Activated CD8-positive, alpha-beta memory T cell treated with anti-CD3 and anti-CD28 coated beads, Interleukin-2, amount 50 U/mL, for 24 hours (primary cell): ENCODE results near the gene MLXIPL.
"Not testable (repeated sequence)": the region's sequence is repeated elsewhere in the genome, so short reads cannot be mapped to it uniquely, and the experiment has no call there.

Experiments used
- DNase-seq: peaks from one replicate; pipeline ENCODE4 v3.0.0-alpha.2; 2020; ENCODE audit errors: extremely low read depth

MLXIPL gene, protein sequence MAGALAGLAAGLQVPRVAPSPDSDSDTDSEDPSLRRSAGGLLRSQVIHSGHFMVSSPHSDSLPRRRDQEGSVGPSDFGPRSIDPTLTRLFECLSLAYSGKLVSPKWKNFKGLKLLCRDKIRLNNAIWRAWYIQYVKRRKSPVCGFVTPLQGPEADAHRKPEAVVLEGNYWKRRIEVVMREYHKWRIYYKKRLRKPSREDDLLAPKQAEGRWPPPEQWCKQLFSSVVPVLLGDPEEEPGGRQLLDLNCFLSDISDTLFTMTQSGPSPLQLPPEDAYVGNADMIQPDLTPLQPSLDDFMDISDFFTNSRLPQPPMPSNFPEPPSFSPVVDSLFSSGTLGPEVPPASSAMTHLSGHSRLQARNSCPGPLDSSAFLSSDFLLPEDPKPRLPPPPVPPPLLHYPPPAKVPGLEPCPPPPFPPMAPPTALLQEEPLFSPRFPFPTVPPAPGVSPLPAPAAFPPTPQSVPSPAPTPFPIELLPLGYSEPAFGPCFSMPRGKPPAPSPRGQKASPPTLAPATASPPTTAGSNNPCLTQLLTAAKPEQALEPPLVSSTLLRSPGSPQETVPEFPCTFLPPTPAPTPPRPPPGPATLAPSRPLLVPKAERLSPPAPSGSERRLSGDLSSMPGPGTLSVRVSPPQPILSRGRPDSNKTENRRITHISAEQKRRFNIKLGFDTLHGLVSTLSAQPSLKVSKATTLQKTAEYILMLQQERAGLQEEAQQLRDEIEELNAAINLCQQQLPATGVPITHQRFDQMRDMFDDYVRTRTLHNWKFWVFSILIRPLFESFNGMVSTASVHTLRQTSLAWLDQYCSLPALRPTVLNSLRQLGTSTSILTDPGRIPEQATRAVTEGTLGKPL

DNA sequence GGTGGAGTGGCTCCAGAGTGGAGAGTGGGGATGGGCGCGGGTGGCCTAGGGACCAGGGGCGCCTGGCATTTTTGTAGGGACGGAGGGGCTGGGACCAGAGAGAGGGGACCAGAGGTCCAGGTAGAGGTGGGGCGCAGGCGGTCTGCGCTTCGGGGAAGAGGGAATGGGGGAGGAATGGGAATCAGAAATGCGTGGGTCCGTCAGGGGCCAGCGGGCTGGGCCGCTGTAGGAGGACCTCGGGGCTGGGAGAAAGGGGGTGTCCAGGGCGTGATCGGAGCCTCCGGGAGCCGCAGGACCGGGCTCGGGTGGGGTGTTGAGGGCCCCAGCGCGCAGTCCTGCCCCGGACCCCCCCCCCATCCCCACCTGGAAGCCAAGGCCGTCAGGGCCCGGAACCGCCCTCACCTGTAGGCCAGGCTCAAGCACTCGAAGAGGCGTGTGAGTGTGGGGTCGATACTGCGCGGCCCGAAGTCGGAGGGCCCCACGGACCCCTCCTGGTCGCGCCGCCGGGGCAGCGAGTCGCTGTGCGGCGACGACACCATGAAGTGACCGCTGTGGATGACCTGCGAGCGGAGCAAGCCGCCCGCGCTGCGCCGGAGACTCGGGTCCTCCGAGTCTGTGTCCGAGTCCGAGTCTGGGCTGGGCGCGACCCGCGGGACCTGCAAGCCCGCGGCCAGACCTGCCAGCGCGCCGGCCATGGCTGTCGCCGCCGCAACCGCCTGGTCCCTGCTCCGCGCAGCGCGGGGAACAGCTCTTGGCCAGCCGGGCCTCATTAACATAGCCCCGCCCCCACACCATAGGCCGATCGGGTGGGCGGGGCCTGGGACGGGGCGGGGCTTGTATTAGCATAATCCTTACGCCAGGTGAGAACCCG is at the start of gene MLXIPL:
TSS of gene MLXIPL (minus strand) at position 725 of the 871 bp plus-strand sequence. CDS start at position 695, 30 bp downstream.
- DNase-seq = no peak

DNA sequence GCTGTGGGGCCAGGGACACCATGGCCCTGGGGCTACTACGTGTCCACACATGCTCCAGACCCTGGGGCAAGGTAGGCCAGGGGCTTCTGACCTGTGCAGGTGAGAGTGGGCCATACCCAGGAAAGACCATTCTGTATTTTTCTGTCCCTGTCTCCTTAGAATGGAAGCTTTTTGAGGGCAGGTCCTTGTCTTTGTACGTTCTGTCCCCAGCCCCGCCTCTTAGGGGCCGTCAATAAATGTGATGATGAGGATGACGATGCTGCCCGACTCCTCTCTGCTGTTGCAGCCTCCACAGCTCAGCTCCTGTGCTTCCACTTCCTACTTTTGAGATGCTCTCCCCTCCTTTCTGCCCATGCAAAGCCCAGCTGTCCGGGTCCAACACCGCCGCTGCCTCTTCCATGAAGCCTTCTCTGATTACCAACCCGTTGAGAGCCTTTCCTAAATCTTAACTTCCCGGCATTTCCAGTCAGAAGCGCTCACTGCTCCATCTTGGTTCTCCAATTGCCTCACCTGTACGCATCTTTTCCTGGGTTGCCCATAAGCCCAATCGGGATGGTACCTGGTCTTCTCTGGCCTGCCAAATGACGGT is 47.6 kb upstream of the MLXIPL start:
- no peak for DNase-seq

GRCh38 chr7:73671322-73671661 is 47.0 kb upstream of the MLXIPL start:
- DNase-seq = no peak

- no peak for DNase-seq
These were observed 45.6 kb upstream of the MLXIPL start for GRCh38 chr7:73669858-73670385.

DNA sequence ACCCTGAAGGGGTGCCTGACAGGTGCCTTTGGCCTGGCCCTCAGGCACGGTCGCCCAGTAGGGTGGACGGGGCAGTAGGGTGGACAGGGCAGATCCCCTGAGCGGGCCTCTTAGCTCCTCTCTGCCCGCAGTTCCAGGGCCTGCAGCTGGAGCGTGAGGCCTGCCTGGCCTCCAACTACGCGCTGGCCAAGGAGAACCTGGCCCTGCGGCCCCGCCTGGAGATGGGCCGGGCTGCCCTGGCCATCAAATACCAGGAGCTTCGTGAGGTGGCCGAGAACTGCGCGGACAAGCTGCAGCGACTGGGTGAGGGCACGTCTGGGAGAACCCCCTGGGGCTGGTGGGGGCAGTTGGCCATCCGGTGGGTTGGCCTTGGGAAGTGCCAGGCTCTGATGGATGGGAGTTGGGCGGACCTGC is 45.0 kb upstream of the MLXIPL start:
- DNase-seq = no peak

- DNase-seq = no peak
These were observed 44.5 kb upstream of the MLXIPL start for GRCh38 chr7:73668886-73669230.

DNA sequence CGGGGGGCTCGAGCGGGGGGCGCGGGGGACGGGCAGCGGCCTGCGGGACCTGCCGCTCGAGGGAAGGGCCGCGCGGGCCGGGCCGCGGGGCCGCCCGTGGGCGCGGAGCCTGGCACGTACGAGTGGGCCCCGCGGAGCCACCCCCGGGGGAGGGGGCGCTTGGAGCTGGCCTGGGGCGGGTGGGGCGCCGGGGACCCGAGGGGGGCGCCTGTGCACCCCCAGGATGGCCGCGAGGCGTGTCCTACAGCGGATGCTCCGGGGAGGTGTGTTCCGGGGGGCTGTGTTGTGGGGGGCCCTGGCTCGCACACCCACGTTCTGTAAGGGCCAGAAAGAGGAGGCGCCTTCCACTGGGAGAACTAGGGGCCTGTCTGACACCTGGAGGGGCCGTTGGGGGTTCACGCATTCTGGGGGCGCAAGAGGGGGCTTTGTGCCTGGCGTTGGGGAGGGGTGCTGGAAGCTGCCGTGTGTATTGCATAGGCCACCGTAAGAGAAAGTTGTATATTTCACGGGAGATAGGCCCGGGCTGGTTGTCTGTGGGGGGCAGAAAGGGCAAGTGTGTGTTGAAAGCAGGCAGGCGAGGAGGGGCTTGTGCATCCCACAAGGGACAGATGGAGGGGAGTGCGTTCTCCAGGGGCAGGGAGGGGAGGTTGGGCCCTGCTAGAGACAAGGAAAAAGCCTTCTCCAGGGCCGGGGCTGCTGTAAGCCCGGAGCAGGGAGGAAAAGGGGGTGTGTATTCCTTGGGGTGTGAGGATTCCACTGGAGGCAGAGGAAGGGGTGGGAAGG is 44.0 kb upstream of the MLXIPL start:
- DNase-seq = no peak

GRCh38 chr7:73667344-73668102 is 43.2 kb upstream of the MLXIPL start, which contains the start of gene VPS37D:
Gene VPS37D, plus strand, starts transcription at chr7:73667831. Its CDS starts 128 bp downstream, at chr7:73667959.
- peak; percentile 70 for DNase-seq

DNA sequence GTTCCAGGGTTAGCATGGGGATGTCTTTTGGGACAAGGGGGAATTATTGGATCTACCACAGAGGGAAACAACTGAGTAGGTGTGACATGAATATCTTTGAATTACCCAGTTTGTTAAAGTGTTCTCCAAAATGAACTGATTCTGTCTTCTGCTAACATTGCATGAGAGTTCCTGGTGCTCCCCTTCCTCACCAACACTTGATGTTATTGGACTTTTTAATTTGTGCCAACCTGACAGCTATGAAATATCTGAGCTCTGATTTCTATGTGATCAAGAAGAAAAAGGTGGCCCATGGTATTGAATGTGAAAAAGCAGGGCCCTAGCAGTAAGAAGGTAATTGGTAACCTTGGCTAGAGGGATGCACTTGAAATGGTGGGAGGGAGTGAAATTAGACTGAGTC is 38.7 kb upstream of the MLXIPL start:
- DNase-seq = no peak

DNA sequence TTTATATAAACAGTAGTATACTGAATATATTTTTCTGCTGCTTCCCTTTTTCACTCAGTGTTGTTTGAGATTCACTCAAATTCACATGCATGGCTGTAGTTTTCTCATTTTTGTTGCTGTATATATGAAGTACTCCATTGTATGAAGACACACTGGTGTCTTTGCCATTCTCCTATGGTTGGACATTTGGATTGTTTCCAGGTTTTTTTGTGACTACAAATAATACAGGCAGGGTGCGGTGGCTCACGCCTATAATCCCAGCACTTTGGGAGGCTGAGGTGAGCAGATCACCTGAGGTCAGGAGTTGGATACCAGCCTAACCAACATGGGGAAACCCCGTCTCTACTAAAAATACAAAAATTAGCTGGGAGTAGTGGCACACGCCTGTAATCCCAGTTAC is 36.3 kb upstream of the MLXIPL start:
- not testable (repeated sequence) for DNase-seq

DNA sequence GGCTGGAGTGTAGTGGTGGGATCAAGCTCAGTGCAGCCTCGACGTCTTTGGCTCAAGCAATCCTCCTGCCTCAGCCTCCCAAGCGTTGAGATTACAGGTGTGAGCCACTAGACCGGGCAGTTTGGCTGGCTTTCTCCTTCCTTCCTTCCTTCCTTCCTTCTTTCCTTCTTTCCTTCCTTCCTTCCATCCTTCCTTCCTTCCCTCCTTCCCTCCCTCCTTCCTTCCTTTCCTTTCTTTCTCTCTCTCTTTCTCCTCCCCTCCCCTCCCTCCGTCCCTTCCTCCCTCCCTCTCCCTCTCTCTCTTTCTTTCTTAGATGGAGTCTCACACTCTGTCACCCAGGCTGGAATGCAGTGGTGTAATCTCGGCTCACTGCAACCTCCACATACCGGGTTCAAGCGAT is 35.7 kb upstream of the MLXIPL start:
- DNase-seq = no peak

DNA sequence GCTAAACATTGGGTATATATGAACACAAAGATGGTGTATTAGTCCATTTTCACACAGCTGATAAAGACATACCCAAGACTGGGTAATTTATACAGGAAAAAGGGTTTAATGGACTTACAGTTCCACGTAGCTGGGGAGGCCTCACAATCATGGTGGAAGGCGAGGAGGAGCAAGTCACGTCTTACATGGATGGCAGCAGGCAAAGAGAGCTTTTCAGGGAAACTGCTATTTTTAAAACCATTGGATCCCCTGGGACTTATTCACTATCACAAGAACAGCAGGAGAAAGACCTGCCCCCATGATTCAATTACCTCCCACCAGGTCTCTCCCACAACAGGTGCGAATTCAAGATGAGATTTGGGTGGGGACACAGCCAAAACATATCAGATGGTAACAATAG is 31.0 kb upstream of the MLXIPL start:
- DNase-seq = not testable (repeated sequence)

DNA sequence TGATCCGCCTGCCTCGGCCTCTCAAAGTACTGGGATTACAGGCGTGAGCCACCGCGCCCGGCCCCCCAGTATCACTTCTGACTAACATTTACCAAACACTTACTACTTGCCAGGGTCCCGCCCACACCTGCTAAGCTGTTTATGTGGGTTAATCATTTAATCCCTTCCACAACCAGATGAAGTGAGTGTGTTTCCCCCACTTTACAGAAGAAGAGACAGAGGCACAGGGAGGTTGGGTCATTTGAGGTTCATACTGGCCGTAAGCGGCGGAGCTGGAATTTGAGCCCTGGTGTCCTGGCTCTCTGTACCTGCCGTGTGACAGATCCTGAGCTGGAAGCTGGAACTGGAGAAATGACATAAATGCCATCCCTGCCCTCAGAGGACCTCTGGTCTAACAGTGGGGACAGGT is 28.2 kb upstream of the MLXIPL start:
- no peak for DNase-seq

DNA sequence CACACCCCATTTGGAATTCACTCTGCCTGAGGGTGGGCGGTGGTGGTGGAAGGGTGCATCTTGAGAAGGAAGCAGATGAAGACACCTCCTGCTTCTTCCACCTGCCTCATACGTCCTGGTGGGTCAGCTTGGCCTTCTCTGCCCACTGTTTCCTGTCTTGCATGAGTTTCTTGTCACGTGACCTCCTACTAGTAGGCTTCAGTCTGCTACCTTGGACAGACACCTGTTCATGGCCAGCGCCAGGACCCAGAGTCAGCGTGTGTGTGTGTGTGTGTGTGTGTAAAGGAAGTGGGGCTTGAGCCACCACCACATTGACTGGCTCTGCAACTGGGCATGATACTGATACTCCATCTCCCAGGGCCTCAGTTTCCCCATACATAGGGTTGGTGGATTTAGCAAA is 26.2 kb upstream of the MLXIPL start:
- DNase-seq = no peak

DNA sequence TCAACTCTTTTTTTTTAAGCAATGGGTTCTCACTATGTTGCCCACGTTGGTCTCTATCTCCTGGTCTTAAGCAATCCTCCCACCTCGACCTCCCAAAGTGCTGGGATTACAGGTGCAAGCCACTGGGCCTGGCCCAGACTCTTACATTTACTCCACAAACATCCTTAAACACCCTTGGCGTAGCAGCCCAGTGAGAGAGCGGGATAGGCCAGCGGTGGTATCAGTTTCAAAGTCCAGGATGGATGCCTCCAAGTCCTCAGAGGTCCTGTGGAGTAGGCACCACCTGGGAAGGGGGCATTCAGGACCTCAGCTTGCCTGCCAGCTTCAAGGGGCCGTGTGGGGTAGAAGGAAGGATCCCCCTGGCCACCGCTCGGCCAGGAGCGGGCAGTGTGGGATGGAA is 25.3 kb upstream of the MLXIPL start:
- no peak for DNase-seq

GRCh38 chr7:73648593-73649332 is 24.4 kb upstream of the MLXIPL start:
- no peak for DNase-seq

DNA sequence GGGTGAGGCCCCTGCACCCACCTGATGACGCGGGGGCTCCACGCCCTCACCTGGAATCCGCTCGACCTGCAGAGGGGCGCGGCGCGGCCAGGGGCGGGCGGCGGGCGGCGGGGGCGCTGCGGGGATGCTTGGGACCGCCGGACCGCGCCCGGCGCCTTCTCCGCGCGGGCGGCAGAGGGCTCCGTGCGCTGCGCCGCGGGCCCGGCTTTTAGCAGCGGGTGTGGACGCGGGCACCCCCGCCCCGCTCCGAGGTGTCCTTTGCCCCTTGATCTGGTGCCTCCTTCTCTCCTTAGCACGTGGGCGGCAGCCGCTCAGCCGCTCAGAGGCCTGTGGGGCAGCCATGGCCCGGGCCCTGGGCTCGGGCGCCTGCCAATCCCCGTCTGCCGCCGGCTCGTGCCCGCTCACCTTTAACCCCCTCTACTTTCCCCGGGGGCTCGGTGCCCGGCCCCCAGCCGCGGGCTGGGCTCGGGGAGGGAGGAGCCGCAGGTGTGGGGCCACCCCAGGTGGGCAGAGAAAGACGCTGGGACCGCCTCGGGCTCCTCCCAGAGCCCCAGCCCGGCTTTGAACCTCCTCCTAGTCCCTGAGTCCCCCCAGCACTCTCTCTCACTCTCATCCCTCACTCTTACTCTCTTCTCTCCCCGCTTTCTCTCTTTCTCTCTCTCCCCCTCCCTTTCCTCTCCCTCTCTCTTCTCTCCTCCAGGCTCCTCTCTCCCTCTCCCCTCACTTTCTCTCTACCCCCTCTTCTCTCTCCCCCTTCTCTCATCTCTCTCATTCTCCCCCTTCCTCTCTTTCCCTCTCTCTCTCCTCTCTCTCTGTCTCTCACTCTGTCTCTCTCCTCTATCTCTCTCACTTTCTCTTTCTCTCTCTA is 23.6 kb upstream of the MLXIPL start:
- no peak for DNase-seq
